MCF 10A (cell line): ENCODE measurements around the gene ALDH3A1. TPM values are rescaled to one million over a fixed set of nuclear protein-coding genes. Genes with fewer than 3 reads are reported as not detected.

ENCODE experiments used
- BruUV-seq: library from RNA; stranded (reverse); fragments of 400-500 nt; replicated peaks from 2 replicates; lab custom pipeline; 2021; lab: Mats Ljungman, UMichigan
- CTCF ChIA-PET: fragments of 300-600 bp; sonication (Branson Sonifier 250); formaldehyde crosslinking; extraction: SDS; loops from one replicate; lab custom pipeline; 2021; ENCODE audit warnings: antibody characterized with exemption, inconsistent platforms; lab: Yijun Ruan, JAX
- POLR2A ChIA-PET: fragments of 300-600, 350-650 bp; sonication (Branson Sonifier 250); formaldehyde crosslinking; extraction: SDS; loops from one replicate; lab custom pipeline; 2020; ENCODE audit warnings: antibody characterized with exemption, inconsistent platforms; lab: Yijun Ruan, JAX
- DNase-seq: peaks from one replicate; pipeline ENCODE4 v3.0.0-alpha.2; 2018; ENCODE audit not compliant: unreplicated experiment
- H3K27ac Mint-ChIP-seq: one replicate; pipeline ENCODE4 v1.8.0; 2022; ENCODE audit warnings: mild to moderate bottlenecking, low read depth, mixed read lengths; ENCODE audit not compliant: unreplicated experiment
- H3K27me3 Mint-ChIP-seq: one replicate; pipeline ENCODE4 v1.8.0; 2022; ENCODE audit warnings: mixed read lengths; ENCODE audit not compliant: insufficient read depth, unreplicated experiment
- H3K36me3 Mint-ChIP-seq: one replicate; pipeline ENCODE4 v1.8.0; 2022; ENCODE audit warnings: mild to moderate bottlenecking, moderate library complexity, mixed read lengths; ENCODE audit not compliant: insufficient read depth, unreplicated experiment
- H3K4me1 Mint-ChIP-seq: one replicate; pipeline ENCODE4 v1.8.0; 2022; ENCODE audit warnings: mixed read lengths; ENCODE audit not compliant: insufficient read depth, unreplicated experiment
- H3K4me3 Mint-ChIP-seq: one replicate; pipeline ENCODE4 v1.8.0; 2022; ENCODE audit warnings: mild to moderate bottlenecking, moderate library complexity, mixed read lengths; ENCODE audit not compliant: unreplicated experiment
- H3K9me3 Mint-ChIP-seq: one replicate; pipeline ENCODE4 v1.8.0; 2022; ENCODE audit warnings: mixed read lengths; ENCODE audit not compliant: unreplicated experiment
- CTCF ChIP-seq: fragments of 200-600 bp; IDR thresholded peaks from one replicate; pipeline ENCODE4 v1.8.0; 2022; ENCODE audit warnings: antibody characterized with exemption, mild to moderate bottlenecking; ENCODE audit not compliant: unreplicated experiment
- intact Hi-C: fragments of 100-400 bp; cut with micrococcal nuclease; formaldehyde crosslinking; loops from 2 replicates; pipeline ENCODE4 v1.14.1; 2022
- total RNA-seq: library from RNA; stranded (reverse); gene quantifications from 2 replicates; pipeline ENCODE4 v1.2.3, GENCODE V29; 2022

The ALDH3A1 gene
- total RNA-seq, 1 experiment from 2014 or later, result 13.4 TPM

- no peak for DNase-seq
- no TSS peak for BruUV-seq
- intact Hi-C loops, result no loop called here
Measured at GRCh38 chr17:19740933-19741332, 7.2 kb downstream of the ALDH3A1 start.

GRCh38 chr17:19739241-19740201 is 8.6 kb downstream of the ALDH3A1 start:
- Mint-ChIP-seq H3K9me3 (no peaks in the 10 kb centered on the region), H3K4me1 (no peaks in the 10 kb centered on the region), H3K27me3 (no peaks in the 10 kb centered on the region), H3K4me3 (no peak overlapping the region), H3K27ac (no peak overlapping the region), H3K36me3 (no peaks in the 10 kb centered on the region)
- CTCF ChIA-PET, result no interaction called here
- BruUV-seq, result no TSS peak
- TF ChIP-seq CTCF, result no peak
- intact Hi-C loops, result no loop called here
- no peak for DNase-seq
- POLR2A ChIA-PET, result interaction anchor here (1.2 kb wide), 1 partner anchor 12 kb away, joined by 5 read pairs; no protein-coding TSS in a partner anchor

More at GRCh38 chr17:19740933-19741332, 7.2 kb downstream of the ALDH3A1 start:
- no peak overlapping the region for H3K4me3 Mint-ChIP-seq
- peaks cover 3% of the 10 kb centered on the region for H3K36me3 Mint-ChIP-seq
- CTCF ChIA-PET, result interaction anchor here (0.6 to 1.5 kb wide), 3 partner anchors 10 to 93 kb away, joined by 3 to 6 read pairs (median 3); partner anchors contain the start of gene ALDH3A2
- H3K27ac Mint-ChIP-seq, result no peak overlapping the region
- H3K27me3 Mint-ChIP-seq, result no peaks in the 10 kb centered on the region
- no peak for TF ChIP-seq CTCF
- H3K4me1 Mint-ChIP-seq, result peaks cover 9% of the 10 kb centered on the region
- no peaks in the 10 kb centered on the region for H3K9me3 Mint-ChIP-seq
- POLR2A ChIA-PET, result interaction anchor here (0.7 to 3.1 kb wide), 5 partner anchors 11 to 419 kb away, joined by 3 to 21 read pairs (median 4); no protein-coding TSS in a partner anchor

GRCh38 chr17:19738757-19739156 is 9.3 kb downstream of the ALDH3A1 start:
- BruUV-seq, result no TSS peak
- Mint-ChIP-seq H3K36me3 (no peaks in the 10 kb centered on the region), H3K27ac (no peak overlapping the region), H3K4me1 (no peaks in the 10 kb centered on the region), H3K27me3 (no peaks in the 10 kb centered on the region), H3K4me3 (no peak overlapping the region), H3K9me3 (no peaks in the 10 kb centered on the region)
- ChIA-PET CTCF (no interaction called here), POLR2A (interaction anchor here (0.6 to 2.5 kb wide), 2 partner anchors 11 to 151 kb away, joined by 3 to 13 read pairs; no protein-coding TSS in a partner anchor)
- DNase-seq, result no peak
- intact Hi-C loops, result no loop called here
- no peak for TF ChIP-seq CTCF

- no peak for TF ChIP-seq CTCF
- Mint-ChIP-seq H3K27ac (no peak overlapping the region), H3K36me3 (no peaks in the 10 kb centered on the region), H3K27me3 (no peaks in the 10 kb centered on the region), H3K9me3 (no peaks in the 10 kb centered on the region), H3K4me1 (no peaks in the 10 kb centered on the region), H3K4me3 (no peak overlapping the region)
- BruUV-seq, result no TSS peak
- CTCF ChIA-PET, result no interaction called here
- intact Hi-C loops, result no loop called here
- no peak for DNase-seq
- POLR2A ChIA-PET, result interaction anchor here (2.5 kb wide), 1 partner anchor 10 kb away, joined by 13 read pairs; no protein-coding TSS in a partner anchor
Measured at GRCh38 chr17:19738073-19738449, 10.0 kb downstream of the ALDH3A1 start.
